Prostate gland (tissue), 2 donors: ENCODE measurements around the gene MKRN1.

Experiments used
- POLR2AphosphoS5 ChIP-seq: sonication (generic); formaldehyde crosslinking; IDR thresholded peaks from one replicate; pipeline ENCODE4 v1.6.1; 2017; ENCODE audit warnings: antibody characterized with exemption
- TF ChIP-seq, protein P1 (sequence below), 4 experiments: fragments of 200-600 bp in 2 of 4; fragments of 450-650 bp in 2 of 4; sonication (generic) in 2 of 4; IDR thresholded peaks; 1 replicate in 3 of 4; 2 replicates in 1 of 4; pipeline ENCODE4 v1.5.1; 2016 to 2019; ENCODE audit warnings: antibody characterized with exemption in 4 of 4, mild to moderate bottlenecking in 2 of 4, moderate library complexity in 2 of 4

DNA sequence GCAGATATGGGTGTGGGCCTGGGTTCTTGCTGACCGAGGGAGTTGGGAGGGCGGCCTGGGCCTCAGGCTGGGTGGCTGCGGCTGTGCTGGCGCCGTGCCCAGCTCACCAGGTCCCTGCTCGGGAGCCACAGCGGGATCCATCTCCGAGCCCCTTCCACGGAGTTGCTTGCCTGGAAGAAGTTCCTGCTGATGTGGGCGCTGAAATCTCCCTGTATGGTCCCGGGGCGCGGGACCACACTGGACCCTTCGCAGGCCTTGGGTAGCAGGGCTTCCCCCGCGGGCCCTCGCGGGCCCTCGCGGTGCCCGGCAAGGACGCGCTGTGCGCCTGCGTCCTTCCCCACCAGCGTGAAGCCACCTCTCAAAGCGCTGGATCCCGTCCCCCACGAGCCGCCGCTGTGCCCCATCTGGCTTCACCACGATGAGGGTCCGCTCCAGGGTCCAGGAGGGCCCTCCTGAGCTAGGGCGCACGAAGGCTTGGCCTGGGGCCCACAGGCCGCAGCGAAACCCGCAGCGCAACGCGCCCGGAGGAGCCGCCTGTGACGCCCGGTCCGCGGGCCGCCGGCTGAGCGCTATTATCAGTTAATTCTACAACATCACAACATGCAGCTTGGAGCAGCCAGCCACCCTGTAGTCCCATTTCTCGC is 43.9 kb downstream of the MKRN1 start:
- TF ChIP-seq, protein P1, sequence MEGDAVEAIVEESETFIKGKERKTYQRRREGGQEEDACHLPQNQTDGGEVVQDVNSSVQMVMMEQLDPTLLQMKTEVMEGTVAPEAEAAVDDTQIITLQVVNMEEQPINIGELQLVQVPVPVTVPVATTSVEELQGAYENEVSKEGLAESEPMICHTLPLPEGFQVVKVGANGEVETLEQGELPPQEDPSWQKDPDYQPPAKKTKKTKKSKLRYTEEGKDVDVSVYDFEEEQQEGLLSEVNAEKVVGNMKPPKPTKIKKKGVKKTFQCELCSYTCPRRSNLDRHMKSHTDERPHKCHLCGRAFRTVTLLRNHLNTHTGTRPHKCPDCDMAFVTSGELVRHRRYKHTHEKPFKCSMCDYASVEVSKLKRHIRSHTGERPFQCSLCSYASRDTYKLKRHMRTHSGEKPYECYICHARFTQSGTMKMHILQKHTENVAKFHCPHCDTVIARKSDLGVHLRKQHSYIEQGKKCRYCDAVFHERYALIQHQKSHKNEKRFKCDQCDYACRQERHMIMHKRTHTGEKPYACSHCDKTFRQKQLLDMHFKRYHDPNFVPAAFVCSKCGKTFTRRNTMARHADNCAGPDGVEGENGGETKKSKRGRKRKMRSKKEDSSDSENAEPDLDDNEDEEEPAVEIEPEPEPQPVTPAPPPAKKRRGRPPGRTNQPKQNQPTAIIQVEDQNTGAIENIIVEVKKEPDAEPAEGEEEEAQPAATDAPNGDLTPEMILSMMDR (IDR thresholded peaks at IDR 0.05) = no peak
- TF ChIP-seq POLR2AphosphoS5 = no peak
